ENCODE measurements around the gene ZFYVE9.

Gene ZFYVE9

GRCh38 chr1:52328615-52329014 is 186.7 kb downstream of the ZFYVE9 start:
- DNase-seq (ENCODE audit: low read depth in 1 of 2, low spot score in 1 of 2) = no peak

GRCh38 chr1:52332411-52332810 is 190.5 kb downstream of the ZFYVE9 start:
- no peak for DNase-seq (ENCODE audit: low read depth in 1 of 2, low spot score in 1 of 2)

GRCh38 chr1:52334906-52335528 is 193.1 kb downstream of the ZFYVE9 start:
- no peak for DNase-seq (ENCODE audit: low read depth in 1 of 2, low spot score in 1 of 2)

- DNase-seq (ENCODE audit: low read depth in 1 of 2, low spot score in 1 of 2) = no peak
Measured at GRCh38 chr1:52337439-52337838, 195.6 kb downstream of the ZFYVE9 start.

- no peak for DNase-seq (ENCODE audit: low read depth in 1 of 2, low spot score in 1 of 2)
Measured at GRCh38 chr1:52341655-52342260, 199.9 kb downstream of the ZFYVE9 start.

- no peak for DNase-seq (ENCODE audit: low read depth in 1 of 2, low spot score in 1 of 2)
Measured at GRCh38 chr1:52343979-52344378, 202.1 kb downstream of the ZFYVE9 start.

- no peak for DNase-seq (ENCODE audit: low read depth in 1 of 2, low spot score in 1 of 2)
Measured at GRCh38 chr1:52345252-52345651, 203.4 kb downstream of the ZFYVE9 start.

GRCh38 chr1:52346653-52347052 is 204.8 kb downstream of the ZFYVE9 start:
- DNase-seq (ENCODE audit: low read depth in 1 of 2, low spot score in 1 of 2) = no peak

GRCh38 chr1:52348704-52349300 is 206.9 kb downstream of the ZFYVE9 start:
- DNase-seq (ENCODE audit: low read depth in 1 of 2, low spot score in 1 of 2) = no peak

- DNase-seq (ENCODE audit: low read depth in 1 of 2, low spot score in 1 of 2) = no peak
Measured at GRCh38 chr1:52352690-52353089, 210.8 kb downstream of the ZFYVE9 start.

- no peak for DNase-seq (ENCODE audit: low read depth in 1 of 2, low spot score in 1 of 2)
Measured at GRCh38 chr1:52355436-52355835, 213.5 kb downstream of the ZFYVE9 start.

GRCh38 chr1:52355847-52356505 is 214.1 kb downstream of the ZFYVE9 start:
- DNase-seq (ENCODE audit: low read depth in 1 of 2, low spot score in 1 of 2) = no peak

- no peak for DNase-seq (ENCODE audit: low read depth in 1 of 2, low spot score in 1 of 2)
Measured at GRCh38 chr1:52356818-52357355, 215.0 kb downstream of the ZFYVE9 start.

- no peak for DNase-seq (ENCODE audit: low read depth in 1 of 2, low spot score in 1 of 2)
Measured at GRCh38 chr1:52357397-52357796, 215.5 kb downstream of the ZFYVE9 start.

GRCh38 chr1:52358851-52359497 is 217.1 kb downstream of the ZFYVE9 start:
- no peak for DNase-seq (ENCODE audit: low read depth in 1 of 2, low spot score in 1 of 2)

GRCh38 chr1:52359676-52360594 is 218.0 kb downstream of the ZFYVE9 start:
- DNase-seq (ENCODE audit: low read depth in 1 of 2, low spot score in 1 of 2) = no peak

GRCh38 chr1:52360595-52360968 is 218.7 kb downstream of the ZFYVE9 start:
- no peak for DNase-seq (ENCODE audit: low read depth in 1 of 2, low spot score in 1 of 2)

GRCh38 chr1:52364235-52364839 is 222.4 kb downstream of the ZFYVE9 start:
- DNase-seq (ENCODE audit: low read depth in 1 of 2, low spot score in 1 of 2) = no peak

- no peak for DNase-seq (ENCODE audit: low read depth in 1 of 2, low spot score in 1 of 2)
Measured at GRCh38 chr1:52365071-52365745, 223.3 kb downstream of the ZFYVE9 start.

Measured in stimulated activated CD4-positive, alpha-beta T cell treated with anti-CD3 and anti-CD28 coated beads, Interleukin-15, amount 100 ng/mL, for 1 hour (primary cell).